Left lung (tissue), 10 donors: Measurements from ENCODE around the gene MFSD1. TPM values are rescaled to one million over a fixed set of nuclear protein-coding genes. Genes with fewer than 3 reads are reported as not detected.

ENCODE experiments used
- ATAC-seq: fragments of 200-7000 bp; cut with Tn5 transposase; one replicate; pipeline ENCODE4 v1.9.1; 2020; ENCODE audit warnings: moderate library complexity
- DNase-seq, 4 donors: peaks; one replicate each; pipeline ENCODE4 v3.0.0-alpha.2; 2013 to 2020
- H3K27ac ChIP-seq, 2 donors: fragments of 200-600 bp; sonication (generic) in 1 of 2; one replicate each; pipeline versions ENCODE4 v1.5.0 to v1.8.0; 2020 to 2021
- H3K27me3 ChIP-seq, 2 donors: fragments of 200-600 bp; sonication (generic) in 1 of 2; one replicate each; pipeline versions ENCODE4 v1.5.0 to v1.8.0; 2020 to 2021
- H3K36me3 ChIP-seq, 2 donors: fragments of 200-600 bp; sonication (generic) in 1 of 2; one replicate each; pipeline versions ENCODE4 v1.5.0 to v1.8.0; 2020 to 2021
- H3K4me1 ChIP-seq, 2 donors: fragments of 200-600 bp; one replicate each; pipeline ENCODE4 v1.8.0; 2021
- H3K4me3 ChIP-seq, 2 donors: fragments of 200-600 bp; sonication (generic) in 1 of 2; one replicate each; pipeline versions ENCODE4 v1.5.0 to v1.8.0; 2020 to 2021; ENCODE audit warnings: mild to moderate bottlenecking in 1 of 2
- H3K9me3 ChIP-seq, 2 donors: fragments of 200-600 bp; sonication (generic) in 1 of 2; one replicate each; pipeline versions ENCODE4 v1.5.0 to v1.8.0; 2020 to 2021
- CTCF ChIP-seq, 2 donors: fragments of 200-600 bp; sonication (generic) in 1 of 2; IDR thresholded peaks; one replicate each; pipeline versions ENCODE4 v1.5.0 to v1.8.0; 2021; ENCODE audit warnings: antibody characterized with exemption in 2 of 2
- intact Hi-C, 2 donors: fragments of 100-400 bp; cut with DNase I; formaldehyde crosslinking; loops; one replicate each; pipeline versions ENCODE4 v1.11.2 to v1.14.2; 2022
- polyA plus RNA-seq, 6 donors: library from polyadenylated mRNA; unstranded; fragments of 120-200 nt; gene quantifications; one replicate each; pipeline ENCODE4 v1.2.1, GENCODE V29; 2013; ENCODE audit not compliant: insufficient read length in 6 of 6
- total RNA-seq, 2 donors: library from RNA; stranded (reverse); fragmentation: NEBNext Ultra II Directional; extraction: Animal tissue kit (Norgen Biotek cat#: 25700); gene quantifications; one replicate each; pipeline ENCODE4 v1.2.1, GENCODE V29; 2021
- donor health status: DM: no; HTN: yes; CAD: no.
- donor health status: DM: no; HTN: no; CAD: no.

The MFSD1 gene
- total and polyA plus RNA-seq, 8 donors = 48.6 to 134 (median 53.1) TPM

- H3K4me1 ChIP-seq = peaks cover 28 to 38% of the 10 kb centered on the region in 2 donors
- intact Hi-C loops = no loop called here
- H3K4me3 ChIP-seq = no peak overlapping the region
- H3K9me3 ChIP-seq = no peaks in the 10 kb centered on the region
- no peak for TF ChIP-seq CTCF (IDR thresholded peaks at IDR 0.05)
- DNase-seq (no peak), ATAC-seq (peak; percentile 23)
- no peaks in the 10 kb centered on the region for H3K27me3 ChIP-seq
- peak overlapping the region in 1 of 2 donors; percentile 8 for H3K27ac ChIP-seq
- no peaks in the 10 kb centered on the region for H3K36me3 ChIP-seq
Observed at GRCh38 chr3:158771577-158771976, 30.3 kb upstream of the MFSD1 start.

GRCh38 chr3:158771982-158772381 lies 29.9 kb upstream of the MFSD1 start:
- H3K27ac ChIP-seq = peak overlapping the region in 1 of 2 donors; percentile 8
- peaks cover 28 to 41% of the 10 kb centered on the region in 2 donors for H3K4me1 ChIP-seq
- no peaks in the 10 kb centered on the region for H3K9me3 ChIP-seq
- DNase-seq (no peak), ATAC-seq (no peak)
- H3K36me3 ChIP-seq = no peaks in the 10 kb centered on the region
- intact Hi-C loops = no loop called here
- no peaks in the 10 kb centered on the region for H3K27me3 ChIP-seq
- H3K4me3 ChIP-seq = no peak overlapping the region
- TF ChIP-seq CTCF (IDR thresholded peaks at IDR 0.05) = no peak

GRCh38 chr3:158773166-158773565 lies 28.7 kb upstream of the MFSD1 start:
- H3K36me3 ChIP-seq = no peaks in the 10 kb centered on the region

GRCh38 chr3:158773845-158774830 lies 27.7 kb upstream of the MFSD1 start:
- Histone ChIP-seq H3K4me3 (no peak overlapping the region), H3K4me1 (peaks cover 15 to 44% of the 10 kb centered on the region in 2 donors), H3K36me3 (no peaks in the 10 kb centered on the region), H3K27ac (peak overlapping the region; percentile 2 to 14), H3K27me3 (no peaks in the 10 kb centered on the region), H3K9me3 (no peaks in the 10 kb centered on the region)
- ATAC-seq (peak; percentile 11), DNase-seq (peak in 2 of 4 donors; percentile 62 to 67)
- TF ChIP-seq CTCF (IDR thresholded peaks at IDR 0.05) = no peak
- intact Hi-C loops = no loop called here

More at GRCh38 chr3:158773166-158773565, 28.7 kb upstream of the MFSD1 start:
- intact Hi-C loops = no loop called here
- H3K9me3 ChIP-seq = no peaks in the 10 kb centered on the region
- no peak overlapping the region for H3K27ac ChIP-seq
- no peak overlapping the region for H3K4me3 ChIP-seq
- no peak for TF ChIP-seq CTCF (IDR thresholded peaks at IDR 0.05)
- DNase-seq (no peak), ATAC-seq (no peak)
- H3K4me1 ChIP-seq = peaks cover 23 to 47% of the 10 kb centered on the region in 2 donors
- H3K27me3 ChIP-seq = no peaks in the 10 kb centered on the region

- no peaks in the 10 kb centered on the region for H3K9me3 ChIP-seq
- no peaks in the 10 kb centered on the region for H3K36me3 ChIP-seq
- no peaks in the 10 kb centered on the region for H3K27me3 ChIP-seq
- no peak overlapping the region for H3K4me3 ChIP-seq
- intact Hi-C loops = no loop called here
- H3K27ac ChIP-seq = peak overlapping the region; percentile 2 to 20
- TF ChIP-seq CTCF (IDR thresholded peaks at IDR 0.05) = no peak
- ATAC-seq = peak; percentile 31
- H3K4me1 ChIP-seq = peaks cover 7 to 36% of the 10 kb centered on the region in 2 donors
- DNase-seq = peak in 2 of 4 donors; percentile 80 to 91
Observed at GRCh38 chr3:158774965-158775364, 26.9 kb upstream of the MFSD1 start.
